Stimulated activated naive CD8-positive, alpha-beta T cell treated with anti-CD3 and anti-CD28 coated beads, Interleukin-15, Interleukin-2, amounts not matched to agents 100 U/mL and 50 U/mL, for 24 hours (primary cell): ENCODE results near the gene BZW1.

Source experiments
- ATAC-seq: fragments of 150-1000 bp; cut with Tn5 transposase; one replicate; pipeline ENCODE4 v1.10.0; 2021
- DNase-seq: peaks from one replicate; pipeline ENCODE4 v3.0.0; 2021

The BZW1 gene

DNA sequence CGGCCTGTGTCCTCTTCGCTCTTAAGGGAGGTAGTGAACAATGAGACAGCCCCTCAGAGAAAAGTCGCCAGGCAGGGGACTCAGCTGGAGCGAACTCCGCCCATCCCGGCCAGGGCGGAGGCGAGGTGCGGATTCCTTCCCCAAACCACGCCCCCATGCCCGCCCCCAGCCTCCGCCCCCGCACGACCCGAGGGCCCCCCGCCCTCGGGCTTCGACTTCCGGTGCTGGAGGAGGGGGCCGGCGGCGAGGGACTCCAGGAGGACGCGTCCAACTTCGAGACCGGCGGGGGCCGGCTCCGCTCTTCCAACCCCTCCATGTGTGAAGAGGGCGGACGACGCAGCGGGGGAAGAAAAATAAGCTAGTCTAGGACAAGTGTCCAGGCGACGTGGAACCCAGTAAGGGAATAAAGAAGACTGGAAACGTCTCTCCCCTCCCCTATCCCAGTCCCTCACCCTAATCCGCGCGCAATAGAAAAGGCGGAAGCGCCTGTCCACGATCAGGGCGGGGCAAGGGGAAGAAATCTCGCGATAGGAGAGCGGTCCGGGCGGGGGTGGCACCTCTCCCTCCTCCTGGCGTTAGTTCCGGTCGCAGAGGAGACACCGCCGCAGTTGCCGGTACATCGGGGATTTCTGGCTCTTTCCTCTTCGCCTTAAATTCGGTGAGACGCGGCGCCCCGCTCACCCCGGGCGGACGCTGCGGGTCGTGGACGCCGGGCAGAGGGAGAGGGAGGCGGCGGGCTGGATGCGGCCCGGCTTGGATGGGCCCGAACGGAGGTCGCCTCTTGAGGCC is at the start of gene BZW1:
TSS of gene BZW1 (plus strand) at position 578 of the 789 bp plus-strand sequence. CDS start 1,308 bp downstream, outside the sequence.
- peak; percentile 96 for DNase-seq
- peak; percentile 75 for ATAC-seq

DNA sequence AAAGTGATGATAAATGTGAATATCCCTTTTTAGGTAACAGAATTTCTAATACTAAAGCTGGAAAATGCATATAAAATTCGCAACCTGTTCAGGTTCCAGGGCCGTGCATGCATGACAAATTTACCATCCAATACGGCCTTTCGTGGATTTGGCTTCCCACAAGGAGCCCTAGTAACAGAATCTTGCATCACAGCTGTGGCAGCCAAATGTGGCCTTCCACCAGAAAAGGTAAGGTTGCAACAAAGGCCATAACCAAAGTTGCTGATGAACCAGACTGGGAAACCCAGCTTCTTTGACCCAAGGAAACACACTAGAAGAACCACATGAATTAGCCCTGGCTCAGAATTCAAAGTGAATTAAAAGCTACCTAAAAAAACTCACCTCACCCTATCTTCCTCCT is 49.6 kb upstream of the BZW1 start:
- ATAC-seq (no peak), DNase-seq (no peak)

DNA sequence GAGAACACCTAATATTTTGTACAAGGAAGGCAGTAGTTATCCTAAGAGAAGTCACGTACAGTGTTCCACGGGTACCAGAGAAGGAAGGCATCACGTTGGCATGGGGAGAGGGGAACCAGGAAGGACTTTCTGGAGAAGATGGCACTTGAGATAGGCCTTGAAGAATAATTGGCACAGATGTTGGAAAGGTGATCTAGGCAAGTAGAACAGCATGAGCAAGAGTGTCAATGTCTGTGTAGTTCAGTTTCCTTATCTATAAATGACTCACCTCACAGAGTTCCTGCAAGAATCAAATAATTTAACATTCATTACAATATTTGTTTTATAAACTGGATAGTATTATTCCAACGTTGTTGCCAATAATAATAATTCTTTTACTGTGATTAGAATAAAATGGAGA is 48.3 kb upstream of the BZW1 start:
- DNase-seq (no peak), ATAC-seq (no peak)

DNA sequence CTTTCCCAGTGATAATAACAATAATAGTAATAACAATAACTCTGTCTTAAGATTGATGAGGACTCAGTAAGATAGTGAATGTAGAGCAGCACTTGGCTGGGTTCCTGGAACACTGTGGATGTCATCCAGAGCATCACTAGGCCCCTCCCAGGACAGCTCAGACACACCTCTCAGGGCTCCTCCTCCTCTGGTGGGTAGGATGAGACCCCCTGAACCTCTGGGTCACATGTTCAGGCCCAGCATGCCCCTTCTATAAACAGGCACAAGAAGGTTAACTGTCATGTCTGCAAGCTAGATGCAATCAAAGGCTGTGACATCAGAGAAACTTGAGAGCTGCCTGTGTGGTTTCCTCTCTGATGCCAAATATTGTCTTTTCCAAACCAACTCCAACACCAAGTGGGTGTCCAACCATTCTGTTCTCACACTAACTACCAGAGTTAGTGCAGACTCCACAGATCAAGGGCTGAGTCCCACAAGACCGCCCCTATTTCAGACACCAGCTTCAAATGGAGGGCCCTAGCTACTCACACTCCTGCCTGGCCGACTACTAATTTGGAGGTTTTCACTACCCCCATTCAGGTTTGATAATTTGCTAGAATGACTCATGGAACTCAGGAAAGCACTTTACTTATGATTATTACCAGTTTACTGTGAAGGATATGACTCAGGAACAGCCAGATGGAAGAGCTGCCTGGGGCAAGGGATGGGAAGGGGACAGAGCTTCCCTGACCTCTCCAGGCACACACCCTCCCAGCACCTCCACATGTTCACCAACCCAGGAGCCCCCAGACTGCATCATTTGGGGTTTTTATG is 46.4 kb upstream of the BZW1 start:
- DNase-seq (peak; percentile 44), ATAC-seq (peak; percentile 95)

DNA sequence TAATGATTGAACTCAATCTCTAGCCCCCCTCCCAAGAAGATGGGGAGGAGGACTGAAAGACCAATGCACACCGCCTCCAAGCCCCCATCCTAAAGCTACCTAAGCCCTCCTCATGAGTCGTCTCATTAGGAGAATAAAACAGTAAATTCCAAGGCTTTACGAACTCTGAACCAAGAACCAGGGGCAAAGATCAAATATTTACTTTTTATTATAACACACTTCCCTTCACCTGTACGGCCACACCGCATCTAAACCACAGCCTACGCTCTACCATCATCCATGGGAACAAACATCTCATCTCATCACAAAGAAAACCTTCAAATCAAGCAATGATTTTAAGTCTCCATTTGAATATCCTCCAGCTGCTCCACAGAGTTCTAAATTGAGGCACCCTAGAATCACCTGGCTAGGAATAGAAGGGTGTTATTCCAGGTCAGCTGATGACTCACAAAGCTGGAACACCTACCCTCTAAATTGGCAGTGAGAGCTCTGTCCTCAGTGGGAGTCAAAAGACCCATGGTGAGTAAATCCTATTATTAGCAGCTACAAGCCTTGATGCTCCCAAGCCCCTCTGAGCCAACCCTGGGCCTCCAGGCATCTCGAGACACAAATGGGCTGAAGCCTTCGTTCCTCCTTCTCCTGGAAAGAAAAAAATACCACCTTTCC is 45.6 kb upstream of the BZW1 start:
- DNase-seq (no peak), ATAC-seq (no peak)

DNA sequence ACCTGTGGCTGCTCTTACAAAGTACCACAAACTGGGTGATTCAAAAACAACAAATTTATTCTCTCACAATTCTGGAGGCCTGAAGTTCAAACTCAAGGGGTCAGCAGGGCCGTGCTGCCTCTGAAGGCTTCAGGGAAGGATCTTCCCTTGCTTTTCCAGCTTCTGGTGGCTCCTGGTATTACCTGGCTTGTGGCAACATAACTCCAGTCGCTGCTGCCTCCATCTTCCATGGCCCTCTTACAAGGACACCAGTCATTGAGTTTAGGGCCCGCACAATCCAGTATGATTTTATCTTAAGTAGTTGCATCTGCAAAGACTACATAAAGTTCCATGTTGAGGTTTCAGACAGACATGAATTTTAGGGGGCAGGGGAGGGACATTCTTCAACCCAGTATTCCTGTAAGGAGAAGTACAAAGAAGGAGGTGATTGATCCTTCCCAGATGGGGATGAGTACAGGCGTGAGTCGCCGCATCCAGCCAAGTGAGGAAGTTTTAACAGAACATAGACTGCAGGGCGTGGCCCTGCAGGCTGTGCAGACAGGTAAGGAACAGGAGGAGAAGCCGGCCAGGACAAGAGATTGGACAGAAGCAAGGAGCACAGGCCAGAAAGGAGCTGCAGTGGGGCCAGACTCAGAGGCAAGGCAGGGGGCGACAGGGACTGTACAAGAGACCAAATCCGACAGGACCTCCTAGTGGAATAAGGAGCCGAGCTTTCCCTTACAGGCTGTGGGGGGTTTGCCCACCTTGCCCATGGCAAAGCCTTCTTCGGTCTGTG is 44.4 kb upstream of the BZW1 start:
- DNase-seq (no peak), ATAC-seq (no peak)

DNA sequence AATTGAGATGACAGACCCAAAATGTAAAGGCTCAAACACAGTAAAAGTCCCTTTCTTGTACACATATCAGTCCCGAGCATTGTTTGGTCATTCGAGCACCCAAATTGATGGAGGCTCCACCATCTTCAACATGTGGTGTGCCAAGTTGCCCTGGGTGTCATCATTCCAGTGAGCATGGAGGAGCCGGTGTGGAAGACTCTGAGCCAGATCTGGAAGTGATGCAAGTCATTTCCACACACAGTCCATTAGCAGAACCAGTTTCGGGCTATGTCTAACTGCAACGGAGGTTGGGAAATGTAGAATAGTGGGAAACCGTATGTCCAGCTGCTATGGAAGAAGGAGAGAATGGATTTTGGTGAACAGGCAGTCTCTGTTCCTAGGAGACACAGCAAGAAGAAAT is 40.9 kb upstream of the BZW1 start:
- ATAC-seq, result no peak
- DNase-seq, result no peak

DNA sequence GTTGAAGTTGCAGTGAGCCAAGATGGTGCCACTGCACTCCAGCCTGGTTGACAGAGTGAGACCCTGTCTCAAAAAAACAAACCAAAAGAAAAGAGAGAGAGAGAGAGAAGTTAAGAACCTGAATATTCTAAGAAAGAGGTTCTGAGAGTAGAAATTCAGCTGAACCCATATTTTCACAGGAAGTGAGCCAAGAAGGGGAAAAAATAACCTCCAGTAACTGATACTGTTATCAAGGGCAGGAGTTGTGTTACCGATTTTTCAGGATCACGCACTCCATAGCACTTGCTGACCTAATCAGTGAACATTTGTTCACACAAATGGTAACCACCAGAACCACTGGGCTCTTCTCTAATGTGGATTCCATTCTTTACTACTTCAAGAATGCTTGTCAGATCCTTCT is 39.1 kb upstream of the BZW1 start:
- ATAC-seq, result no peak
- DNase-seq, result no peak

DNA sequence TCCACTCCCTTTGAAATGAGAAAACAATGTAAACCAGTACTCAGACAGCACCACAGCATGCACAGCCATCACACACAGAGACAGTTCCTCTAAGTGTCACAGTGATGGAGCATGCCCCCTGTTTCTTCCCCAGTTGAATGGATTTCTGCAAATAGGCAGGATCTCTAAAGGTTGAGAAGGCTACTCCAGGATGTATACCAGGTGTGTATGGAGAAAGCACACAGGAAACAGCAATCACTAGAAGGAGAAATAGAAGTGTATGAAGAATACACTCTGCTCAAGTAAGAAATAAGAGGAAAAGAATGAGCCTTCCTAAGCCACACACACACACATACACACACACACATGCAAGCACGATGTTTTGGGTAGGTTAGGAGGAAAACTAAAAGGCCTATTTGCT is 38.6 kb upstream of the BZW1 start:
- ATAC-seq (no peak), DNase-seq (no peak)

DNA sequence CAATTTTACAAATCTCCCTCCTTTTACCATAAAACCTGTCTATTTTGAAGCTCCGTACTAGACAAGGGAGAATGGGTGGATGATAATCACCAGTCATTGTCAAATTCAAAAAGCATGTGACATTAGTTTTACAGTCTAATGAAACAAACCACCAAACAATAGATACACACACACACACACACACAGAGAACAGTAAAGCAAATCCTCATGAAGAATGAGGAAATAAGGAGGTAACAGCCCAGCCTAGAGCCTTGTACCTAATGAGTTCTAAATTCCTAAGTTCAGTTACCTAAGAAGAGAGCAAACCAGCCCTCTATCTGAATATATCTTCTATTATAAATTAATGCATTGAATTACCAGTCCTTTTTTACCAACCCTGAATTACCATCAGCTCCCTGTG is 36.8 kb upstream of the BZW1 start:
- DNase-seq, result no peak
- no peak for ATAC-seq

DNA sequence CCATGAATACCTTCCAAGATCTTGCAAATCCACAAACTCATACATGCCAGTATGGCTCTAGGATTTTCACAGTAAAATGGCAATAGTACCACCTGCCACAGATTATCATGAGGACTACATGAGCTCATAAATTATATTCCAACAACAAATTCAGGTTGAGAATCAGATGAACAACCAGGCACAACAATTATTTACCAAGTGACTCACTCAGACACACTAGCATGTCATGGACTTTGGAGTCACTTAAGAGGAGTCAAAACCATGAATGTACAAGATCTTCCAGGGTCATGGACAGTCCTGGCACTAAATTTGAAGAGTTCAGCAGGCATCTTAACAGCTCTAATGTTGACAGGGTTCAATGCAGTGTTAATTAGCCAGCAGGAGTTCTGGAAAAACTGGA is 34.4 kb upstream of the BZW1 start:
- ATAC-seq (no peak), DNase-seq (no peak)

DNA sequence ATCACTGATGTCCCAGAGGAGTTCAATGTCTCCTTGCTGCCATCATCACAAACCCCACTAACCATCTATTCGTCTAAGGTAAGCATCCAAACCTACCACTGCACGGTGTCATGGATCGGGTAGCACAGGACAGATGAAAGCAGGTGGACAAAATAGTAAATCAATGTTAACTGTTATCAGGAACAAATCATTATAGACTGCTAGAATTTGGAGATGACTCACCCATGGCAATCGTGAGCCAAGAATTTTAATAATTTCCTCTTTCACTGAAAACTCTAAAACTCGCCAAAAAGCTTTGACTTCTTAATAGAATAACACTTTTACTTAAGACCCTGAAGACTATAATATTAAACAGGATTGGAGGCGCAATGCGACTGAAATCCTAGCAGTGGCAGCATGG is 33.7 kb upstream of the BZW1 start:
- DNase-seq (no peak), ATAC-seq (no peak)

DNA sequence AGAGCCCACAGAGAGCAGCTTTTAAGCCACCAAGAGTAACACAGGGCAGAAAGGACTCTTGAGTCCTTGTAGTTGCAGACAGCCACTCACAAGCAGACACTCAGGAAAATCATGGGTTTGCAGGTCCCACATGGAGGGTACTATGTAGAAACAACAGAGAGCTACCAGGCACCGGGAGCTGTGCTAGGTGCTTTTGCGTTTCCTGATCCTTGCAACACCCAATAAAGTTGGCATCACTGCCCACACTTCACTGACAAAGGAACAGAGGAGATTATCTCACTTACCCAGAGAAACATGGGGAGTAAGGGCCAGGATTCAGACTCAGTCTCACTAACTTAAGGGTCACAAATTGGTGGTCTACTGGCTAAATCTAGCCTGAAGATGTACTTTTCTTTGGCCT is 32.5 kb upstream of the BZW1 start:
- no peak for ATAC-seq
- no peak for DNase-seq

DNA sequence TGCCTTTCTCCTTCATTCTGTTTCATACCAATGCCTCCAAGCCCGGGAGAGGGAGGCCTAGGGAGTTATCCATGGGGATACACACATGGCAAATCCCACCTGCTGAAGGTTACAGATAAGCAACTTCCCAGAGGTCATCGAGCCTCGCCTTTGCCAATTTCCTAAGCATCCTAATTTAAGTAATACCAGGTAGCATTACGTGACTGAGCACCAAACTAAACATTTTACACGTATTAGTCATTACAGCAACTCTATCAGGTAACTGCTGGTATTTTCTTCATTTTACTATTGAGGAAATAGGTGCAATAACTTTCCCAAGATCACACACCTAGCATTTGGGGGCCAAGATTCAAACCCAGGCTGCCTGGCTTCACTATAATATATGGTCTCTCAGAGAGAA is 30.1 kb upstream of the BZW1 start:
- ATAC-seq, result no peak
- no peak for DNase-seq

DNA sequence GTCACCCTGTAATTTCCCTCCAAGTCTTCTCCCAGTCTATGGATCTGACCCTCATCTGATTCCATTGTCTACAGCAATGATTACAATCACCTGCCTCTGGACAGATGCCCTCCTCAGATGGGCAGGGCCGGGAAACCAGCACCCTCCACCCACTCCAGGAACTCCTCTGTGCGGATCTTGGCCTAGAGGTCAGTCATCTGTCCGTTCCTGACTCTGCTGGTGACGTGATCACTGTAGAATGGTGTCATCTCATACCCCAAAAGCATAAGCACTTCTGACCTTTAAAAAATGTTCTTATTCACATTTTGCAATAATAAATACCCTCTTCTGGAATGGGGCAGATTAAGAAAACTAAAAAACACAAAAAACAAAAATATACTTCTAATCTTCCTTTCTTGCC is 29.5 kb upstream of the BZW1 start:
- ATAC-seq (no peak), DNase-seq (no peak)

DNA sequence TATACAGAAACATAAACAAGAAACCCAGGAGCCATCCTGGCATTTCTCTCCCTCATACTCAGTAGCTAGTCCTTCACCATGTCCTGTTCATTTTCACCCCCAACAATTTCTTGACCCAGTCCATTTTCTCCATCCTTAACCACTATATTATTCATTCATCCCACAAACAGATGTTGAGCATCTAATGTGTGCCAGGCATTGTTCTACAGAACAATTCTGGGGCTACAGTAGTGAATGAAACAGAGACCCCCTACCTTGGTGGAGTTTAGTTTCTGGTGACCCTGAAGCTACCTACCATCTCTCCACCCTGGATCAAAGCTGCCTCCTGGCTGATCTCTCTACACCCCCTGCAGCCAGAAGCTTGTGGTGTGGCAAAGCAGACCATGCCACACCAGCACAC is 27.5 kb upstream of the BZW1 start:
- DNase-seq (no peak), ATAC-seq (no peak)

DNA sequence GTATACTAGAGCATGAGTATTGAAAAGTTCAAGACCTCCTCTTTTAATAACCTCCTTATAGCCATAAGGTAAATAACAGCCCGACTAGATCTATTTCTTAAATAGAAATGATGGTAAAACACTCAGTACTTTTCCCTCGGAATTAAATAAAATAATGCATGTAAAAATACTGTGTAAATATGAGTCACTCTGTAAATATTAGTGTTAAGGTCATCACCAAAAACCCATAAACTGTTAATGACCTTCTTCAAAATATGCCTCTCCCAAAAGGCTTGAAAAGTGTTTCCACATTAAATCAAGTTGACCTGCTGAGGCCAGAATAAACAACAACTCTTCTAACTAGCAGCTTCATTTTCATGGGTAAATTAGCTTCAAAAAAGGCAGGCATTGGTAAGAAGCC is 25.3 kb upstream of the BZW1 start:
- no peak for DNase-seq
- no peak for ATAC-seq

DNA sequence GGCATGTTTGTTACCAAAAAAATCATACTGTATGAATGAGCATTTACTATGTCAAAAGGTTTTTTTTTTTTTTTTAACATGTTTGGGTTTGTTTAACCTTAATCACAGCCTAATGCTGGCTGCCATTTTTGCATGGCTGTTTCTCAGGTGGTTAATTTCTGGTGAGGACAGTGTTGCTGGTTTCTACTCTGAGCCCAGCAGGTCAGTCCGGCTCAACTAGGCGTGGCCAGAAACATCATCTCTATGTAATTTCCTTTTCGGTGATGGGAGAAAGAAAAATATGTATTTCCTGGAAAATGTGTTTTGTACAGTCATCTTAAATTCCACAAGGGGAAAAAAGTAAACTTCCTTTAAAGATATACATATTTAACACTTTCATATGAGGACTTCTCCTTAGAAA is 24.9 kb upstream of the BZW1 start:
- no peak for ATAC-seq
- no peak for DNase-seq

DNA sequence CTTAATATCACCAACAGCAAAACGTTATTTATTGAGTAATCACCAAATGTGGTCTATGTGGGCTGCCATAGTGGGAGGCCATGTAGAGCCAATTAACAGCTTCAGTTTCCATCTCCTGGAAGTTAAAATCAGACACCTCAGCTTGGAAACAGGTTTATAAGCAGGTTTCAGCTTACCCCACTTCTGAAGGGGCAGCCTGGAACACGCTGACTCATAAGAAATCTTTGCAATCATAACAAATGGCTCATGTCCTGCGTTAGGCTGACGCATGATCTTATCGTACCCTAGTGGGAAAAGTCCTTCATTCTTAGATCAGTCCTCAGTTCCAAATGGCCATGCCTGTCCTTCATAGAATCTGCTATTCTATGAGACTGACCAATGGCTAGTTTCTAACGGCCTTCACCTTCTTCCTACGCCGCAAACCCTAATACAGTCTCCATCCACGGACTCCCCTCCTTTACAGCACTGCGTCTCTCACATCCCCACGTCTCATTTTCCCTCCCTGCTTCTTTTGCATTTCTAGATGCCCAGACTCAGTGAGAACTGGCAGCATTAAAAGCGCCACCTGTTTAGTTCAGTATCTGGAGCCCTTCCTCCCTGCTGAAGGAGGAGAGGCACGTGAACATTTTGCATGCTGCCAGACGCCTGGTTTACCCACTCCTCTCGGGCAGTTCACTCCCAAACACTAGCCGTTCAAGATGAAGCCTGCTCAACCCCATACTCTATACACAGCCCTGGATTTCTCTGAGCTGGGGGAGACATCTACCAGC is 24.2 kb upstream of the BZW1 start:
- DNase-seq, result no peak
- peak; percentile 71 for ATAC-seq

DNA sequence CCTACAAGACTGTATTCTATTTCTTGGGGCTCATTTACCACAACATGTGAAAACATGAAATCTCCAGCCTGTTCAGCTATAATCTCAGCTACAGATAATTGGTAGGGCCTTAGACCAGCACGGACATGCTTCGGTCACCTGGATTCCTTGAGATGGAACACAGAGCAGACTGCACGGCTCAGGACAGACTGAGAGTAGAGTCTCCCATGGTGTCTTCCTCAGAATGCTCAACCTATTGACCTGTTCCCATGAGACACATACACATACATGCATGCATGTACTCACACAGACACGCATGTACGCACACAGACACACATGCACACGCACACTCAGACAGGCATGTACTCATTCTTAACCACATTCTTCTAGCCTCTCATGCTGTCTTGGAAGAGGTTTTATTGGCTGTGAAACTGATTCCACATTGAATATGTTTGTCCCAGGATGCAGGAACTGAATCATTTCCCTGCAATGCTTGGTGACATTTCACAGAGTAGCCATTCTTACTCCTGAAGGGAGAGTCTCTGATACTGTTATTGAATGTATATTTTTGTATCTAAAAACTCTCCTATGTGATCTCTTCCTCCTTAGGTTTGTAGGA is 23.5 kb upstream of the BZW1 start:
- no peak for DNase-seq
- ATAC-seq, result no peak

DNA sequence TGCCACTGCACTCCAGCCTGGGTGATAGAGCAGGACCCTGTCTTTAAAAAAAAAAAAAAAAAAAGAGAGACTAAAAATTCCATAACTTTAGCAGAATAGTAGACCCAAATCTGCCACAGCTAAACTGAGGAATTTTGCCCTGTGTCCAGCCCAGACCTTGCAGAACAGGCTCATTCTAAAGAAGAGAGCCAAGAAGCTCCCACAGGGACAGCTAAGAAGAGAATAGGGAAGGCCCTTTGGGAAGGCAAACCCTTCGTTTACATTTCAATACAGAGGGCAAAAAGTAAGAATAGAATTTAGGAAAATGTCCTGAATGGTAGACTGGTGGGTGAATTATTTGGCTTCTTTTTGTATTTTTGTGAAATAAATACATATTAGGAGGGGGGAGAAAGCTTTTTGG is 21.5 kb upstream of the BZW1 start:
- DNase-seq, result no peak
- ATAC-seq, result no peak
